ENCODE measurements around the gene ZNF486. TPM values are rescaled to one million over a fixed set of nuclear protein-coding genes. Genes with fewer than 3 reads are reported as not detected.
A peak's percentile ranks its signal among the peaks of the same experiment; 100 is the strongest.
"Not testable (repeated sequence)": the region's sequence is repeated elsewhere in the genome, so short reads cannot be mapped to it uniquely, and the experiment has no call there.

The ZNF486 gene
- total and polyA plus RNA-seq, 2 donors from 2014 or later = 2.6 to 12.9 TPM

DNA sequence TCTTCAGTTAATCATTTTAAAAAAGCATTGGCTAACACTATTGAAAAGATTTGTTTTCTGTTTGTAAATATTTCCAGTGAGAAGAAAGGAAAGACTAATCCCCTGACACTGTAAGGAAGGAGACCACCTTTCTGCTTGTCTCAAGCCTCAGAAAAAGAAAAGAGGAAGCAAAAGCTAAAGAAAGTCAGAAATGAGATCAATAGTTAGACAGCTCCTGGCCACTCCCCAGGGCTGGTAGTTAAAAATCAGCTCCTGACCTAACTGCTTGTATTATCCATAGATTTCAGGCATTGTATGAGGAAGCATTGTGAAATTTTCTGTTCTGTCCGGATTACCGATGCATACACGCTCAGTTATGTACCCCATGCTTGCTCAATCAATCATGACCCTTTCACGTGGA, 76.6 kb downstream of the ZNF486 start:
- no peak overlapping the region for H3K9ac ChIP-seq (ENCODE audit: low read length in 3 of 3)
- intact Hi-C loops (cut with DNase I) = no loop called here
- FAIRE-seq (no peak), DNase-seq (no peak)
- TF ChIP-seq, protein P1, sequence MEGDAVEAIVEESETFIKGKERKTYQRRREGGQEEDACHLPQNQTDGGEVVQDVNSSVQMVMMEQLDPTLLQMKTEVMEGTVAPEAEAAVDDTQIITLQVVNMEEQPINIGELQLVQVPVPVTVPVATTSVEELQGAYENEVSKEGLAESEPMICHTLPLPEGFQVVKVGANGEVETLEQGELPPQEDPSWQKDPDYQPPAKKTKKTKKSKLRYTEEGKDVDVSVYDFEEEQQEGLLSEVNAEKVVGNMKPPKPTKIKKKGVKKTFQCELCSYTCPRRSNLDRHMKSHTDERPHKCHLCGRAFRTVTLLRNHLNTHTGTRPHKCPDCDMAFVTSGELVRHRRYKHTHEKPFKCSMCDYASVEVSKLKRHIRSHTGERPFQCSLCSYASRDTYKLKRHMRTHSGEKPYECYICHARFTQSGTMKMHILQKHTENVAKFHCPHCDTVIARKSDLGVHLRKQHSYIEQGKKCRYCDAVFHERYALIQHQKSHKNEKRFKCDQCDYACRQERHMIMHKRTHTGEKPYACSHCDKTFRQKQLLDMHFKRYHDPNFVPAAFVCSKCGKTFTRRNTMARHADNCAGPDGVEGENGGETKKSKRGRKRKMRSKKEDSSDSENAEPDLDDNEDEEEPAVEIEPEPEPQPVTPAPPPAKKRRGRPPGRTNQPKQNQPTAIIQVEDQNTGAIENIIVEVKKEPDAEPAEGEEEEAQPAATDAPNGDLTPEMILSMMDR (IDR thresholded peaks at IDR 0.05; ENCODE audit: borderline replicate concordance, extremely low read depth, insufficient read depth) = no peak
- no peak overlapping the region for H3K27ac ChIP-seq (ENCODE audit: low read depth in 2 of 2, low read length in 2 of 2)
- no peaks in the 10 kb centered on the region for H3K4me1 ChIP-seq (ENCODE audit: control insufficient read depth in 2 of 3, insufficient read depth in 2 of 3, low read depth in 1 of 3, low read length in 3 of 3)
- H3K27me3 ChIP-seq (ENCODE audit: control insufficient read depth, insufficient read depth, low read length) = no peaks in the 10 kb centered on the region
- no peak overlapping the region for H3K4me3 ChIP-seq (ENCODE audit: low read length in 3 of 3)
- H3K9me3 ChIP-seq (ENCODE audit: control insufficient read depth in 2 of 3, insufficient read depth in 1 of 3, low read length in 3 of 3) = no peaks in the 10 kb centered on the region
- no peaks in the 10 kb centered on the region for H3K36me3 ChIP-seq (ENCODE audit: control insufficient read depth in 2 of 3, insufficient read depth in 3 of 3, low read length in 3 of 3)

DNA sequence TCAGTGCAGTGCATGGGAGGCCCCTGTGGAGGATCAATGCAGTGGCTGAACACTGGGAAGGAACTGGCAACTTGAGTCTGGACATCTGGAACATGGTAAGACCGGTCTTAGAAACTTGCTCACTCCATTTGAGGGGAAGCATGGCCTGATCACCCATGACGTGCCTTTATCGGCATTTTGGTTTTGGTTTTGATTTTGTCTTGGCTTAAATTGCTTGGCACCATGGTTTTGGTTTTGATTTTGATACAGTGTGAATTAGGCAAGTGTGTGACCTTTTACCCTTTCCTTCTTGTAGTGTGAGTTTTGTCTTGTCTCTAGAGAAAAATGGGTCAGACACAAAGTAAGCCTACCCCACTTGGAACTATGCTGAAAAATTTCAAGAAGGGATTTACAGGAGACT, 77.3 kb downstream of the ZNF486 start:
- Histone ChIP-seq H3K4me3 (ENCODE audit: low read length in 3 of 3) (no peak overlapping the region), H3K9me3 (ENCODE audit: control insufficient read depth in 2 of 3, insufficient read depth in 1 of 3, low read length in 3 of 3) (no peaks in the 10 kb centered on the region), H3K27me3 (ENCODE audit: control insufficient read depth, insufficient read depth, low read length) (no peaks in the 10 kb centered on the region), H3K27ac (ENCODE audit: low read depth in 2 of 2, low read length in 2 of 2) (no peak overlapping the region), H3K9ac (ENCODE audit: low read length in 3 of 3) (no peak overlapping the region), H3K4me1 (ENCODE audit: control insufficient read depth in 2 of 3, insufficient read depth in 2 of 3, low read depth in 1 of 3, low read length in 3 of 3) (no peaks in the 10 kb centered on the region), H3K36me3 (ENCODE audit: control insufficient read depth in 2 of 3, insufficient read depth in 3 of 3, low read length in 3 of 3) (no peaks in the 10 kb centered on the region)
- TF ChIP-seq, protein P1 (IDR thresholded peaks at IDR 0.05; ENCODE audit: borderline replicate concordance, extremely low read depth, insufficient read depth) = no peak
- no peak for DNase-seq
- intact Hi-C loops (cut with DNase I) = no loop called here
- FAIRE-seq = no peak

DNA sequence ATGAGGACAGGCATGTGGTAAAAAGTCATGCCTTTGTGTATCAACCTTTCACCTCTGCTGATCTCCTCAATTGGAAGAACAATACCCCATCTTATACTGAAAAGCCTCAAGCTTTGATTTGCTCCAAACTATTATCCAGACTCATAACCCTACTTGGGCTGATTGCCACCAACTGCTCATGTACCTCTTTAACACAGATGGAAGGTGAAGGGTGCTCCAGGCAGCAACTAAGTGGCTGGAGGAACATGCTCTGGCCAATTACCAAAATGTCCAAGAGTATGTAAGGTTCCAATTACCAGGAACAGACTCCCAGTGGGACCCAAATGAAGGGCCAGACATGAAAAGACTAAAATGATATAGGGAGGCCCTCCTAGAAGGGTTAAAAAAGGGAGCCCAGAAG, 78.3 kb downstream of the ZNF486 start:
- no peaks in the 10 kb centered on the region for H3K4me1 ChIP-seq (ENCODE audit: control insufficient read depth in 2 of 3, insufficient read depth in 2 of 3, low read depth in 1 of 3, low read length in 3 of 3)
- DNase-seq (no peak), FAIRE-seq (no peak)
- no peak overlapping the region for H3K4me3 ChIP-seq (ENCODE audit: low read length in 3 of 3)
- H3K9ac ChIP-seq (ENCODE audit: low read length in 3 of 3) = no peak overlapping the region
- no peaks in the 10 kb centered on the region for H3K36me3 ChIP-seq (ENCODE audit: control insufficient read depth in 2 of 3, insufficient read depth in 3 of 3, low read length in 3 of 3)
- no peaks in the 10 kb centered on the region for H3K9me3 ChIP-seq (ENCODE audit: control insufficient read depth in 2 of 3, insufficient read depth in 1 of 3, low read length in 3 of 3)
- intact Hi-C loops (cut with DNase I) = no loop called here
- H3K27me3 ChIP-seq (ENCODE audit: control insufficient read depth, insufficient read depth, low read length) = no peaks in the 10 kb centered on the region
- TF ChIP-seq, protein P1 (IDR thresholded peaks at IDR 0.05; ENCODE audit: borderline replicate concordance, extremely low read depth, insufficient read depth) = no peak
- no peak overlapping the region for H3K27ac ChIP-seq (ENCODE audit: low read depth in 2 of 2, low read length in 2 of 2)

DNA sequence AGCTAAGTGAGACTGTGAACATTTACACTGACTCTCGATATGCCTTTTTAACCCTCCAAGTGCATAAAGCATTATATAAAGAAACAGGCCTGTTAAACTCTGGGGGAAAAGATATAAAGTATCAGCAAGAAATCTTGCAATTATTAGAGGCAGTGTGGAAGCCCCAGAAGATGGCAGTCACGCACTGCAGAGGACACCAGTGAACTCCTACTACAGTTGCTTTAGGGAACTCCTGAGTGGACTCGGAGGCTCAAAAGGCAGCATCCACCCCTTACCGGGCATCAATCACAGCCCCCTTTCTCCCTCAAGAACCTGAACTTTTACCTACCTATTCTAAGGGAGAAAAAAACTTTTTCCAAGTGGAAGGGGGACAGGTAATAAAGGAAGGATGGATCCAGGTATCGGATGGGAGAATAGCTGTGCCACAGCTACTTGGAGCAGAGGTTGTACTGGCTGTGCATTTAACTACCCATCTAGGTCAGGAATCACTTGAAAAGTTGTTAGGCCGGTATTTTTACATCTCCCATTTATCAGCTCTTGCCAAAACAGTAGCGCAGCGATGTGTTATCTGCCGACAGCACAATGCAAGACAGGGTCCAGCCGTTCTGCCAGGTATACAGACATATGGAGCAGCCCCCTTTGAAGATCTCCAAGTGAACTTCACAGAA, 80.1 kb downstream of the ZNF486 start:
- FAIRE-seq = no peak
- no peak overlapping the region for H3K27ac ChIP-seq (ENCODE audit: low read depth in 2 of 2, low read length in 2 of 2)

DNA sequence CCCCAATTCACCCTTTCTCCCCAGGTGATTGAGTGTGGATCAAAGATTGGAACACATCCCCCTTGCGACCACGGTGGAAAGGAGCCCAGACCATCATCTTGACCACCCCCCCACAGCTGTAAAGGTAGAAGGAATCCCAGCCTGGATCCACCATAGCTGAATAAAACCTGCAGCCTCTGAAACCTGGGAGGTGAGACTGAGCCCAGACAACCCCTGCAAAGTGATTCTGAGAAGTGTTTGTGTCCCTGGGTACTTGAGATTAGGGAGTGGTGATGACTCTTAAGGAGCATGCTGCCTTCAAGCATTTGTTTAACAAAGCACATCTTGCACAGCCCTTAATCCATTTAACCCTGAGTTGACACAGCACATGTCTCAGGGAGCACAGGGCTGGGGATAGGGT, 81.2 kb downstream of the ZNF486 start:
- H3K27ac ChIP-seq (ENCODE audit: low read depth in 2 of 2, low read length in 2 of 2); intact Hi-C loops (cut with DNase I); H3K4me1 ChIP-seq (ENCODE audit: control insufficient read depth in 2 of 3, insufficient read depth in 2 of 3, low read depth in 1 of 3, low read length in 3 of 3); DNase-seq; H3K4me3 ChIP-seq (ENCODE audit: low read length in 3 of 3); H3K9ac ChIP-seq (ENCODE audit: low read length in 3 of 3); H3K36me3 ChIP-seq (ENCODE audit: control insufficient read depth in 2 of 3, insufficient read depth in 3 of 3, low read length in 3 of 3); H3K9me3 ChIP-seq (ENCODE audit: control insufficient read depth in 2 of 3, insufficient read depth in 1 of 3, low read length in 3 of 3); H3K27me3 ChIP-seq (ENCODE audit: control insufficient read depth, insufficient read depth, low read length); FAIRE-seq: not testable (repeated sequence)

More for the DNA sequence above, 80.1 kb downstream of the ZNF486 start:
- Histone ChIP-seq H3K4me3 (ENCODE audit: low read length in 3 of 3) (no peak overlapping the region), H3K9ac (ENCODE audit: low read length in 3 of 3) (no peak overlapping the region), H3K9me3 (ENCODE audit: control insufficient read depth in 2 of 3, insufficient read depth in 1 of 3, low read length in 3 of 3) (no peaks in the 10 kb centered on the region), H3K27me3 (ENCODE audit: control insufficient read depth, insufficient read depth, low read length) (no peaks in the 10 kb centered on the region), H3K36me3 (ENCODE audit: control insufficient read depth in 2 of 3, insufficient read depth in 3 of 3, low read length in 3 of 3) (no peaks in the 10 kb centered on the region), H3K4me1 (ENCODE audit: control insufficient read depth in 2 of 3, insufficient read depth in 2 of 3, low read depth in 1 of 3, low read length in 3 of 3) (no peaks in the 10 kb centered on the region)
- TF ChIP-seq, protein P1 (IDR thresholded peaks at IDR 0.05; ENCODE audit: borderline replicate concordance, extremely low read depth, insufficient read depth) = peak; percentile 65
- DNase-seq = peak in 4 of 5 donors; percentile 66 to 75 (median 70)
- intact Hi-C loops (cut with DNase I) = no loop called here
